CD14-positive monocyte (primary cell): ENCODE measurements around the gene MRPS27. TPM values are rescaled to one million over a fixed set of nuclear protein-coding genes. Genes with fewer than 3 reads are reported as not detected.

Experiments
- DNase-seq, 3 donors: peaks; one replicate each; pipeline ENCODE4 v3.0.0-alpha.2; 2011 to 2022
- H2AFZ ChIP-seq: 2 replicates; pipeline ENCODE4 v1.6.0; 2012; ENCODE audit warnings: mild to moderate bottlenecking, low read depth, low read length, inconsistent platforms; ENCODE audit not compliant: insufficient read depth, poor library complexity, severe bottlenecking
- H3K27ac ChIP-seq, 2 donors: 1 replicate in 1 of 2; 2 replicates in 1 of 2; pipeline ENCODE4 v1.5.1; 2012 to 2013; ENCODE audit warnings: low read length in 2 of 2, control low read depth in 1 of 2, inconsistent platforms in 1 of 2, low read depth in 1 of 2, mild to moderate bottlenecking in 1 of 2
- H3K27me3 ChIP-seq, 2 donors: one replicate each; pipeline versions ENCODE4 v1.6.0 to v1.6.1; 2011 to 2013; ENCODE audit warnings: low read length in 2 of 2; ENCODE audit not compliant: control insufficient read depth in 2 of 2, insufficient read depth in 2 of 2
- H3K36me3 ChIP-seq, 2 donors: replicated peaks in 1 of 2; 1 replicate in 1 of 2; 2 replicates in 1 of 2; pipeline versions ENCODE4 v1.5.1 to v1.6.1; 2012 to 2013; ENCODE audit warnings: low read length in 2 of 2, control low read depth in 1 of 2, inconsistent platforms in 1 of 2, mild to moderate bottlenecking in 1 of 2; ENCODE audit not compliant: insufficient read depth in 2 of 2, control insufficient read depth in 1 of 2
- H3K4me1 ChIP-seq, 2 donors: 1 replicate in 1 of 2; 2 replicates in 1 of 2; pipeline versions ENCODE4 v1.5.1 to v1.6.1; 2012 to 2013; ENCODE audit warnings: low read length in 2 of 2, control low read depth in 1 of 2, inconsistent platforms in 1 of 2, mild to moderate bottlenecking in 1 of 2, moderate library complexity in 1 of 2; ENCODE audit not compliant: insufficient read depth in 2 of 2, control insufficient read depth in 1 of 2
- H3K4me2 ChIP-seq: replicated peaks from 2 replicates; pipeline ENCODE3; 2012; ENCODE audit warnings: low read length, moderate library complexity, mild to moderate bottlenecking; ENCODE audit not compliant: poor library complexity, severe bottlenecking; ENCODE audit errors: extremely low read depth
- H3K4me3 ChIP-seq, 3 experiments: fragments of 200-600 bp in 1 of 3; sonication (generic) in 1 of 3; replicated peaks in 1 of 3; 1 replicate in 2 of 3; 2 replicates in 1 of 3; pipeline ENCODE4 v1.5.1; 2011 to 2013; ENCODE audit warnings: low read length in 3 of 3, mild to moderate bottlenecking in 3 of 3, control low read depth in 2 of 3, low read depth in 2 of 3, inconsistent platforms in 1 of 3, moderate library complexity in 1 of 3
- H3K79me2 ChIP-seq: 2 replicates; pipeline ENCODE4 v1.6.0; 2012; ENCODE audit warnings: mild to moderate bottlenecking, control low read depth, inconsistent platforms, low read length, moderate library complexity; ENCODE audit not compliant: insufficient read depth
- H3K9ac ChIP-seq: 2 replicates; pipeline ENCODE4 v1.6.0; 2017; ENCODE audit warnings: low read length, mild to moderate bottlenecking; ENCODE audit not compliant: insufficient read depth, poor library complexity, severe bottlenecking
- H3K9me3 ChIP-seq, 2 donors: replicated peaks in 1 of 2; 1 replicate in 1 of 2; 2 replicates in 1 of 2; pipeline versions ENCODE4 v1.5.1 to v1.6.1; 2012 to 2013; ENCODE audit warnings: low read length in 2 of 2, control low read depth in 1 of 2; ENCODE audit not compliant: control insufficient read depth in 1 of 2, insufficient read depth in 1 of 2
- H4K20me1 ChIP-seq: 2 replicates; pipeline ENCODE4 v1.6.0; 2012; ENCODE audit warnings: mild to moderate bottlenecking, low read length, control low read depth, moderate library complexity; ENCODE audit not compliant: insufficient read depth
- H3K27ac Mint-ChIP-seq, 7 donors: one replicate each; pipeline ENCODE4 v1.8.0; 2020; ENCODE audit warnings: mild to moderate bottlenecking in 7 of 7, mixed read lengths in 7 of 7, moderate library complexity in 6 of 7, inconsistent platforms in 2 of 7
- H3K27me3 Mint-ChIP-seq, 3 donors: one replicate each; pipeline ENCODE4 v1.8.0; 2021 to 2022; ENCODE audit warnings: low read depth in 3 of 3, mild to moderate bottlenecking in 3 of 3, mixed read lengths in 3 of 3, moderate library complexity in 3 of 3, inconsistent platforms in 1 of 3
- H3K36me3 Mint-ChIP-seq, 2 donors: one replicate each; pipeline ENCODE4 v1.8.0; 2020; ENCODE audit warnings: mixed read lengths in 2 of 2, inconsistent platforms in 1 of 2, mild to moderate bottlenecking in 1 of 2
- H3K4me1 Mint-ChIP-seq: one replicate; pipeline ENCODE4 v1.8.0; 2020; ENCODE audit warnings: mild to moderate bottlenecking, mixed read lengths
- H3K4me3 Mint-ChIP-seq, 2 donors: one replicate each; pipeline ENCODE4 v1.8.0; 2020; ENCODE audit warnings: mild to moderate bottlenecking in 2 of 2, mixed read lengths in 2 of 2, moderate library complexity in 1 of 2
- H3K9me3 Mint-ChIP-seq, 7 donors: one replicate each; pipeline ENCODE4 v1.8.0; 2020 to 2022; ENCODE audit warnings: mixed read lengths in 7 of 7, mild to moderate bottlenecking in 6 of 7, moderate library complexity in 6 of 7, inconsistent platforms in 2 of 7
- WGBS: methylation state at CpG from one replicate; pipeline ENCODE4 v1.1.5; 2013; ENCODE audit warnings: missing lambda C conversion rate; ENCODE audit not compliant: insufficient coverage; 5-methylcytosine and 5-hydroxymethylcytosine counted together
- intact Hi-C, 2 donors: fragments of 100-400 bp; cut with micrococcal nuclease; formaldehyde crosslinking; loops; one replicate each; pipeline versions ENCODE4 v1.15.0 to v1.15.1; 2023
- polyA plus RNA-seq, 3 donors: library from polyadenylated mRNA; depleted of rRNA in 1 of 3; unstranded in 2 of 3; stranded (reverse) in 1 of 3; fragments of 300-500 nt in 2 of 3; fragments of >200 nt in 1 of 3; fragmentation: Illumina TruSeq in 2 of 3; gene quantifications; 1 replicate in 2 of 3; 2 replicates in 1 of 3; pipeline ENCODE4 v1.2.3, GENCODE V29; 2012 to 2021
- TF ChIP-seq, protein P1 (sequence below): fragments of 200-600 bp; IDR thresholded peaks from one replicate; pipeline ENCODE4 v1.8.0; 2022; ENCODE audit warnings: antibody characterized with exemption, mild to moderate bottlenecking

The MRPS27 gene
- polyA plus RNA-seq, 3 donors, result 13.3 to 19.2 (median 15.3) TPM

DNA sequence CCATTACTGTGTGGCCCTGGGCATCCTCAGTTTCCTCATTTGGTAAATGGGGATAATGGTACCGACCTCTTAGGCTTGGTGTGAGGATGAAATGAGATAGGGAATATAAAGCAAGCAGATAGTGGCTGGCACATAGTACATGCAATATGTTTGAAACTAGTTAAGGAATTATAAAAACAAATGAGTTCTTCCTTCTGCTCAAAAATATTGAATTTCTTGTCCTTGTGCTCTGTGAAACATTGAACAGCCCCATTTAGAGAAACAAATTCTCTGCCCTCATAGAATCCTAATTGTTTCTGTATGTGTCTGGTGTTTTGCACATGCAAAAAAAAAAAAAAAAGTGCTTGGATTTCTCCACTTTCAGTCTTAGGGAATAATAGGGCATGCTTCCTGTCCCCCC, 39.8 kb upstream of the MRPS27 start:
- H3K9me3 ChIP-seq, result no peaks in the 10 kb centered on the region
- no peak overlapping the region for H3K9ac ChIP-seq
- H3K9me3 Mint-ChIP-seq, result peaks cover 0 to 8% (median 5%) of the 10 kb centered on the region in 7 donors
- H3K27ac Mint-ChIP-seq, result no peak overlapping the region
- H3K27me3 ChIP-seq, result no peaks in the 10 kb centered on the region
- H2AFZ ChIP-seq, result no peak overlapping the region
- H4K20me1 ChIP-seq, result no peaks in the 10 kb centered on the region
- no peak overlapping the region for H3K4me3 Mint-ChIP-seq
- peaks cover 20% of the 10 kb centered on the region for H3K4me1 Mint-ChIP-seq
- peaks cover 14 to 16% of the 10 kb centered on the region in 2 donors for H3K4me1 ChIP-seq
- H3K27me3 Mint-ChIP-seq, result peaks cover 0 to 3% (median 0%) of the 10 kb centered on the region in 3 donors
- no peak overlapping the region for H3K4me3 ChIP-seq
- H3K4me2 ChIP-seq, result no peak overlapping the region
- H3K79me2 ChIP-seq, result no peaks in the 10 kb centered on the region
- intact Hi-C loops, result loop anchor here in 1 of 2 donors (10.0 kb wide), 1 partner anchor 165 kb away; no protein-coding TSS in a partner anchor
- WGBS, result no CpG with 5 or more reads among the region's 1 CpG
- peaks cover 36 to 39% of the 10 kb centered on the region in 2 donors for H3K36me3 Mint-ChIP-seq
- H3K27ac ChIP-seq, result no peak overlapping the region
- TF ChIP-seq, protein P1, sequence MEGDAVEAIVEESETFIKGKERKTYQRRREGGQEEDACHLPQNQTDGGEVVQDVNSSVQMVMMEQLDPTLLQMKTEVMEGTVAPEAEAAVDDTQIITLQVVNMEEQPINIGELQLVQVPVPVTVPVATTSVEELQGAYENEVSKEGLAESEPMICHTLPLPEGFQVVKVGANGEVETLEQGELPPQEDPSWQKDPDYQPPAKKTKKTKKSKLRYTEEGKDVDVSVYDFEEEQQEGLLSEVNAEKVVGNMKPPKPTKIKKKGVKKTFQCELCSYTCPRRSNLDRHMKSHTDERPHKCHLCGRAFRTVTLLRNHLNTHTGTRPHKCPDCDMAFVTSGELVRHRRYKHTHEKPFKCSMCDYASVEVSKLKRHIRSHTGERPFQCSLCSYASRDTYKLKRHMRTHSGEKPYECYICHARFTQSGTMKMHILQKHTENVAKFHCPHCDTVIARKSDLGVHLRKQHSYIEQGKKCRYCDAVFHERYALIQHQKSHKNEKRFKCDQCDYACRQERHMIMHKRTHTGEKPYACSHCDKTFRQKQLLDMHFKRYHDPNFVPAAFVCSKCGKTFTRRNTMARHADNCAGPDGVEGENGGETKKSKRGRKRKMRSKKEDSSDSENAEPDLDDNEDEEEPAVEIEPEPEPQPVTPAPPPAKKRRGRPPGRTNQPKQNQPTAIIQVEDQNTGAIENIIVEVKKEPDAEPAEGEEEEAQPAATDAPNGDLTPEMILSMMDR, result no peak
- H3K36me3 ChIP-seq, result peaks cover 2 to 40% of the 10 kb centered on the region in 2 donors
- DNase-seq, result no peak

DNA sequence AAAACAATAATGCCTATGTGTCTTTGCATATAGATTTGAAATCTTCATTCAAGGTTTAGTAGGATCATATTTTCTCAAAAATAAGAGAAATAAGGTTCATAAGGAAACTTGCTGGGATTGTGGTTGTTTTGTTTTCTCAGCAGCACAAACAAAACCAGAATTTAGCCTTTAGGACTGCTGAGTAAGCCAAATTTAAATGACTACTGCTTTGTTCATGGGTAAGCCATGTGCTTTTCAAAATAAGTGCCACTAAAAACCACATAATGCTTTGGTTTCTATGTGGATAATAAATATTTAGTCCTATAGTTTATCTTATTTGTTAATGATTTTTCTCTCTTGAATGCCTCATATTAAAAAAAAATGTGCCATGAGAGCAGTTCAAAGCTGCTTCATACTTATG, 38.9 kb upstream of the MRPS27 start:
- H3K36me3 ChIP-seq, result peaks cover 2 to 40% of the 10 kb centered on the region in 2 donors
- H3K36me3 Mint-ChIP-seq, result peaks cover 36 to 39% of the 10 kb centered on the region in 2 donors

More for the DNA sequence above, 38.9 kb upstream of the MRPS27 start:
- Histone ChIP-seq H3K4me1 (peaks cover 5 to 7% of the 10 kb centered on the region in 2 donors), H3K27me3 (no peaks in the 10 kb centered on the region), H3K4me3 (no peak overlapping the region), H3K9me3 (no peaks in the 10 kb centered on the region), H4K20me1 (no peaks in the 10 kb centered on the region), H3K4me2 (no peak overlapping the region), H3K79me2 (no peaks in the 10 kb centered on the region), H3K27ac (no peak overlapping the region), H2AFZ (no peak overlapping the region), H3K9ac (no peak overlapping the region)
- TF ChIP-seq, protein P1, result no peak
- H3K4me3 Mint-ChIP-seq, result no peak overlapping the region
- intact Hi-C loops, result no loop called here
- H3K4me1 Mint-ChIP-seq, result peaks cover 11% of the 10 kb centered on the region
- peaks cover 0 to 8% (median 5%) of the 10 kb centered on the region in 7 donors for H3K9me3 Mint-ChIP-seq
- no peak for DNase-seq
- H3K27me3 Mint-ChIP-seq, result peaks cover 0 to 1% (median 0%) of the 10 kb centered on the region in 3 donors
- H3K27ac Mint-ChIP-seq, result no peak overlapping the region
